Neural progenitor cell (in vitro differentiated cells): Measurements from ENCODE around the gene CCDC183.

Experiments used
- CTCF ChIP-seq: fragments of 200-600 bp; sonication (generic); IDR thresholded peaks from 2 replicates; pipeline ENCODE4 v1.5.1; 2017; ENCODE audit warnings: antibody characterized with exemption, mild to moderate bottlenecking
- EZH2 ChIP-seq: fragments of 200-600 bp; sonication (generic); IDR thresholded peaks from 2 replicates; pipeline ENCODE4 v1.6.1; 2017; ENCODE audit warnings: antibody characterized with exemption, mild to moderate bottlenecking, moderate library complexity
- EZH2phosphoT487 ChIP-seq: fragments of 200-600 bp; sonication (generic); IDR thresholded peaks from 2 replicates; pipeline ENCODE4 v1.6.1; 2017; ENCODE audit warnings: antibody characterized with exemption

- no peak for TF ChIP-seq EZH2
- TF ChIP-seq CTCF: no peak
- TF ChIP-seq EZH2phosphoT487: no peak
Observed at GRCh38 chr9:136849038-136849959, 53.2 kb downstream of the CCDC183 start, which contains the start of gene PHPT1.
